Measurements from ENCODE around the gene MAPT.

Gene MAPT

DNA sequence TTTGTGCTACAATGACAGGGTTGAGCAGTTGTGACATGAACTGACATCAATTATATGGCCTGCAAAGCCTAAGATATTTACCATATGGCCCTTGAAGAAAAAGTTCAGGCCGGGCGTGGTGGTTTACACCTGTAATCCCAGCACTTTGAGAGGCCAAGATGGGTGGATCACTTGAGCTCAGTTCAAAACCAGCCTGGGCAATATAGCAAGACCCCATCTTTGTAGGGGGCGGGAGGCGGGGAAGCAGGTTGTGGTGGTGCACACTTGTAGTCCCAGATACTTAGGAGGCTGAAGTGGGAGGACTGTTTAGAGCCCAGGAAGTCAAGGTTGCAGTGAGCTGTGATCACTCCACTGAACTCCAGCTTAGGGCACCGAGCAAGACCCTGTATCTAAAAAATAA lies 153.0 kb downstream of the MAPT start:
- H3K27ac ChIP-seq: no peak overlapping the region
- TF ChIP-seq CTCF (conservative IDR thresholded peaks at IDR 0.05) (no peak), ZFX (IDR thresholded peaks at IDR 0.05) (no peak)

DNA sequence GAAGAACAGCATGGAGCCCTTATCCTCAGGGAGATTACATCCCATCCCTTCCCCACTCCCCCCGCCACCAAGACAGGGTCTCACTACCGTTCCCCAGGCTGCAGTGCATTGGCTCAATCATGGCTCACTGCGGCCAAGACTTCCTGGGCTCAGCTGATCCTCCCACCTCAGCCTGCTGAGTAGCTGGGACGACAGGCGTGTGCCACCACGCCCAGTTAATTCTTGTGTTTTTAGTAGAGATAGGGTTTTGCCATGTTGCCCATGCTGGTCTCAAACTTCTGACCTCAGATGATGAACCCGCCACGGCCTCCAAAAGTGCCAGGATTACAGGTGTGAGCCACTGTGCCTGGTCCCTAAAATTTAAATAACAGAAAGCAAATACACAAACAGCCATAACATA lies 153.5 kb downstream of the MAPT start:
- no peak for TF ChIP-seq ZFX (IDR thresholded peaks at IDR 0.05)
- TF ChIP-seq CTCF (conservative IDR thresholded peaks at IDR 0.05): no peak
- H3K27ac ChIP-seq: no peak overlapping the region

DNA sequence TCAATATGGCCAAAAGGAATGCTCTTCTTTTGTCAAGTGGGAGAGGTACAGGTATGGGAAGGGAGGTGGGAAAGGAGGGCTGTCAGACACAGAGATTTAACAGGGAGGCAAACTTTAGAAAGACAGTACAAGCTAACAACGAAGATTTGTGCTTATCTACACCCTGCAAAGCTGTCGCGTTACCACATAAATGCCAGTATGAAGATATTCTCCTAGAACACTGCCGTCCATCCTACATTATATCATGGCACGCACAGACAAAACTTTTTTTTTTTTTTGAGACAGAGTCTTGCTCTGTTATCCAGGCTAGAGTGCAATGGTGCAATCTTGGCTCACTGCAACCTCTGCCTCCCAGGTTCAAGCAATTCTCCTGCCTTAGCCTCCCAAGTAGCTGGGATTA lies 155.3 kb downstream of the MAPT start:
- TF ChIP-seq ZFX (IDR thresholded peaks at IDR 0.05) (no peak), CTCF (conservative IDR thresholded peaks at IDR 0.05) (no peak)

DNA sequence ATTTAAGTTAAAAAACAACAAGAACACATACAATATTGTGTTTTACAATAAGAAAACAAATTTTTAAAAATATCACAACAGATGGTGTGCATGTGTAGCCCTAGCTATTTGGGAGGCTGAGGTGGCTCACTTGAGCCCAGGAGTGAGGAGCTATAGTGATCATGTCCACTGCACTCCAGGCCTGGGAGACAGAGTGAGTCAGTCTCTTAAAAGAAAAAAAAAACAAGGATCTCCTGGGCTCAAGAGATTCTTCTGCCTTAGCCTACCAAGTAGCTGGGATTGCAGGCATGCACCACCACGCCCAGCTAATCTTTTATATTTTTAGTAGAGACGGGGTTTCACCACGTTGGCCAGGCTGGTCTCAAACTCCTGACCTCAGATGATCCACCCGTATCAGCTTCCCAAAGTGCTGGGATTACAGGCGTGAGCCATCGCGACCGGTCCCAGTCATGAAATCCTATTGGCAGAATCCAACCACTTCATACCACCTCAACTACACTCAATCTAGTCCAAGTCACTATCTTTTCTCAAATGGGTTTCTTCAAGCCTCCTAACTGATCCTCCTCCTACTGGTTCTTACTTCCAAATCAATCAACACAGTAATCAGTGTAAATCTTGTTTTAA lies 159.7 kb downstream of the MAPT start:
- no peak overlapping the region for H3K27ac ChIP-seq
- TF ChIP-seq ZFX (IDR thresholded peaks at IDR 0.05) (no peak), CTCF (conservative IDR thresholded peaks at IDR 0.05) (no peak)

More for the DNA sequence above, 155.3 kb downstream of the MAPT start:
- H3K27ac ChIP-seq: no peak overlapping the region

DNA sequence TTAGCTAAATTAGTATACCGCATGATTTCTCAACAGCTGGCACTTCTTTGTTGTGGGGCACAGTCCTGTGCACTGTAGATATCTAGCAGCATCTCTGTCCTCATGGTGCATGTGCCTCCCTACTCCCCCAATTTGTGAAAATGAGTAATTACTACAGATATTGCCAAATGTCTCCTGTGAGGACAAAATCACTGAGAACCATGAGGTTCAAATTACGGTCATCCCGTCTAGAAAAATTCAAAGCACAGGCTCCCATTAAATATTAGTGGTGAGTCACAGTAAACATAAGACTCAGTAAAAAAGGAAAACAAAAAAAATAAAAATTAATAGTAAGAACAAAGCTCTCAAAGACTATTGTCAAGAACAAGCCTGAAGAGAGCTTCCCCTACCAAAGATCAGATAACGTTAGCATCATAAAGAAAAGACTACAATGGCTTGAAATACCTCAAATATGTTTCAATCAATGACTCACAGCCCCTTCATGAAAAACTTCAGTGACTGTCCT lies 162.5 kb downstream of the MAPT start:
- no peak overlapping the region for H3K27ac ChIP-seq
- TF ChIP-seq CTCF (conservative IDR thresholded peaks at IDR 0.05): no peak
- TF ChIP-seq ZFX (IDR thresholded peaks at IDR 0.05): no peak

- TF ChIP-seq CTCF (conservative IDR thresholded peaks at IDR 0.05): no peak
- no peak for TF ChIP-seq ZFX (IDR thresholded peaks at IDR 0.05)
- no peak overlapping the region for H3K27ac ChIP-seq
These were observed 163.0 kb downstream of the MAPT start for GRCh38 chr17:46057366-46057765.

GRCh38 chr17:46059486-46059885 lies 165.1 kb downstream of the MAPT start:
- no peak for TF ChIP-seq CTCF (conservative IDR thresholded peaks at IDR 0.05)
- TF ChIP-seq ZFX (IDR thresholded peaks at IDR 0.05): no peak
- H3K27ac ChIP-seq: no peak overlapping the region
